GM12873 (cell line): ENCODE measurements around the gene HTRA1.

ENCODE experiments used
- TF ChIP-seq, protein P1 (sequence below): IDR thresholded peaks from 2 replicates; pipeline ENCODE4 v1.5.1; 2012; ENCODE audit warnings: low read depth, mild to moderate bottlenecking, moderate library complexity, low read length, control low read depth; ENCODE audit not compliant: insufficient read depth; ENCODE audit errors: missing control alignments

HTRA1 gene

DNA sequence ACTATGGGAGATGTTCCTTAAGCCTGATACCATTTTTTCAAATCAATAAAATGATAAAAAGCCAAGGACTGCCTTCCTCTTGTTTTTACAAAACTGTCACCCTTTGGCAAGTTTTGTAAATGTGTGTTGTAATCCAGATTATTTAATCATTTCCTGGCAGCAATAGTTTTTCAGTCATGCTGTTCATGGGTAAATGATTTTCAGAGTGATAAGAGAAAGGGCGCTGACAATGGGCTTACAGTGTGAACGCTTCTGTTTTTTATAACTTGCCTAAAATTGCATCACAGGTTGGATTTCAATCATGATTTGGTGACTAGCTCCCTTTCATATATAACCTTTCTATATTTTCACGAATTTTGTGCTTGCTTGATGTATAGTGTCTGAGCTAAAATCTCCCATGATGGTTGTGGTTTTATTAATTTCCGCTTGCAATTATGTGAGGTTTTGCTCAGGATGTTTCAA is 80.2 kb downstream of the HTRA1 start:
- TF ChIP-seq, protein P1, sequence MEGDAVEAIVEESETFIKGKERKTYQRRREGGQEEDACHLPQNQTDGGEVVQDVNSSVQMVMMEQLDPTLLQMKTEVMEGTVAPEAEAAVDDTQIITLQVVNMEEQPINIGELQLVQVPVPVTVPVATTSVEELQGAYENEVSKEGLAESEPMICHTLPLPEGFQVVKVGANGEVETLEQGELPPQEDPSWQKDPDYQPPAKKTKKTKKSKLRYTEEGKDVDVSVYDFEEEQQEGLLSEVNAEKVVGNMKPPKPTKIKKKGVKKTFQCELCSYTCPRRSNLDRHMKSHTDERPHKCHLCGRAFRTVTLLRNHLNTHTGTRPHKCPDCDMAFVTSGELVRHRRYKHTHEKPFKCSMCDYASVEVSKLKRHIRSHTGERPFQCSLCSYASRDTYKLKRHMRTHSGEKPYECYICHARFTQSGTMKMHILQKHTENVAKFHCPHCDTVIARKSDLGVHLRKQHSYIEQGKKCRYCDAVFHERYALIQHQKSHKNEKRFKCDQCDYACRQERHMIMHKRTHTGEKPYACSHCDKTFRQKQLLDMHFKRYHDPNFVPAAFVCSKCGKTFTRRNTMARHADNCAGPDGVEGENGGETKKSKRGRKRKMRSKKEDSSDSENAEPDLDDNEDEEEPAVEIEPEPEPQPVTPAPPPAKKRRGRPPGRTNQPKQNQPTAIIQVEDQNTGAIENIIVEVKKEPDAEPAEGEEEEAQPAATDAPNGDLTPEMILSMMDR, result no peak

DNA sequence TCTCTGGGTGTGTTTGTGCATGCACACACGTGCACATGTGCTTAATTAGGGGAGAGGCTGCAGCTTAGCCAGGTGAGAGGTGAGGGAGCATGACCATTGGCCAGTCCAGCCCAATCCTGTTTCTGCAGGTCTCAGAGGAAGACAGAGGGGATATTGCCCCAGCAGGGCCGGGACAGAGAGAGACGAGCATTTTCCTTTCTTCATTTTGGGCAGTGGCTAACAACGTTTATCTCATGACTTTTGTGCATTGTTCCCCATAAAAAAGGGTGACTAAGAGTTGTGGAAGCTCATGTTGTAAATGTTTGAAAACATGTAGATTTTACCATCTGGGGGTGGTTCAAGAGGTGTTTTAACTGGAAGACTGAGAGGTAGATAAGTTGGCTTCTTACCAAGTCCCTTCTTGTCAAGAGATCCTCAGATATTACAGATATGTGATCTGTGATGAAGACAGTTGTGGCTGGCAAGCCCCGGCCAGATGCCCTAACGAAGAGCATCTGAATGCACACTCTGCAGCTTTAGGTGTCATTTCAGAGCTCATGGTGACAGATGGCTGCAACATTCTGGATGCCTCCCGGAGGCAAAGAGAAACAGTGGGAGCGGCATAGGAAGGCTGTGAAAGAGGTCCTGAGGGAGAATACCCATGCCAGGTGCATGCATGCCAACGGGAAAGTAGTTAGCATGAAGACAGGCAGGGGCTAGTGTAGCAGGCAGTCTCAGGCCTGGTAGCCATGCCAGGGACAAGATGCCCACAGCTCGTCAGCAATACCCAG is 82.5 kb downstream of the HTRA1 start:
- TF ChIP-seq, protein P1, result no peak

DNA sequence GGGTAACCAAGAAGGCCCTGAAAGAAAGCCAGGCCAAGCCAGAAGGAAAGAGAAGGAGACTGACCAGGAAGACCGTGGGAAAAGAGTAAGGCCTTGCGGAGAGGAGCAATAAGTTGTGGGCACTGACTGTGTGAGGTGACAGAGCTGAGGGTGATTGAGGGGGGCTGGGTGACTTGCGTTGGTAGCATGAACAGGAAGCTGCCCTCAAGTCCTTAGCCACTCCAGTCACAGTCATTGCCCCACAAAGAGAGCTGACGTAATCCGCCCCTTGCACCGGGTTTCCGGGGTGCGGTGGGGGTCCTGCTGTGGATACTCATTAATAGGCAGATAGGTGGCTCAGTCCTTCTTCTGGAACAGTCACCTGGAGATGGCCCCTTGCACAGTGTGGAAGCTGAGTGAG is 83.1 kb downstream of the HTRA1 start:
- TF ChIP-seq, protein P1, result no peak

- TF ChIP-seq, protein P1, result no peak
Measured at GRCh38 chr10:122546242-122546641, 84.9 kb downstream of the HTRA1 start.

DNA sequence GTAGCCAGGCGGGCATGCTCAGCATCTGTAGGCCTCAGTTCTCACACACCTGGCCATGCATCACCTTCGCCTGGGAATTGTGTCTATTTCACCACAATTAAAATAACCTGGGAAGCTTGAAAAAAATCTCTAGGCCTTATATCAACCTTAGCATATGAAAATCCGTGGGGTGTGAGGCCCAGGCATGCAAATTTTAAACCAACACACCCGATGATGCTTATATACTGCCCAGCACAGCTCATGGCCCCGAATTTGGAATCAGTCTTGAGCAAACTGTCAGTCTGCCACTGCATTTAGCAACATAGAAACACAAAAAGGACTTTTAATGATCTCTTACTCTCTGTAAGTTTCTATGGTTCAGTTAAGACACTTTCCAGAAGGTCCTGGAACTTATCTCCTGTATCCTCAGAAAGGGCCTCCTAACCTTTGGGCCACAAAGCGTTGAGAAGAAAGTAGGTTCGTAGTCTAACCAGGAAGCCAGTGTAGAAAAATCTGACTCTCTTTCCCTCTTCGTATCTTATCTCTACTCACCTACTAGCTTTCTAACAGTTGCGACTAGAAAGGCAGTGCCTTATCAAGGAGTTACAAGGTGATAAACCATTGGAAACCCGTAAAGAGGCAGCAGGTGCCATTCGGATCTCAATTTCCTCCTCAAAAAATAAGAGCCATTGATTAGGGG is 87.2 kb downstream of the HTRA1 start:
- TF ChIP-seq, protein P1, result no peak

DNA sequence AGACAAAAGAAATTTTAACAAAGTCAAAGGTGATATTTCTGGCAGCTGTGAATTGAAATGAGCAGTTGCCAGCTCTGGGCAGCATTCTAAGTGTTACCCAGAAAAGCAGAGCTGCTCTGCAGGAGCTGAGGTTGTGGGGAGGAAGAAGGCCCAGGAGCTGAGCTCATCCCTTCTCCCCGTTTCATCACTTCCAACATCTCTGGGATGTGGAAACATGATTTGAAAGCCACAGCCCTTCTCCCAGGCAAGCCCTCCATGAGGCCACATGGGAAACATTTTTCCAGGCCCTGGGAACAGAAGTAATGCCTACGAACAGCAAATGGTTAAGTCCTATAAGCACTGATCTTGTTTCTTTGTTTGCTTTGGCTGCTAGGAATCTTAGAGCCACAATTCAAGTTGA is 88.3 kb downstream of the HTRA1 start:
- TF ChIP-seq, protein P1, result no peak

GRCh38 chr10:122550427-122550826 is 89.1 kb downstream of the HTRA1 start:
- TF ChIP-seq, protein P1, result no peak
